Omental fat pad (tissue), 4 donors: ENCODE results near the gene BICRA. TPM values are rescaled to one million over a fixed set of nuclear protein-coding genes. Genes with fewer than 3 reads are reported as not detected.

Source experiments
- ATAC-seq: fragments of 150-250 bp; one replicate; pipeline ENCODE4 v1.9.1; 2016; ENCODE audit warnings: mild to moderate bottlenecking, moderate library complexity; ENCODE audit not compliant: low FRiP score
- DNase-seq: peaks from one replicate; pipeline ENCODE4 v3.0.0-alpha.2; 2019; ENCODE audit warnings: low spot score
- total RNA-seq, 4 donors: library from RNA; depleted of rRNA; stranded (reverse); fragments of >200 nt; gene quantifications; one replicate each; pipeline ENCODE4 v1.1.0, GENCODE V29; 2016
- TF ChIP-seq, protein P1 (sequence below), 3 donors: fragments of 450-650 bp; IDR thresholded peaks; one replicate each; pipeline ENCODE4 v1.5.1; 2016 to 2017; ENCODE audit warnings: antibody characterized with exemption in 3 of 3, mild to moderate bottlenecking in 3 of 3, moderate library complexity in 2 of 3

BICRA gene
- total RNA-seq, 4 donors from 2014 or later: 3.2 to 20.3 (median 6.8) TPM

GRCh38 chr19:47681388-47681787, 72.5 kb downstream of the BICRA start:
- TF ChIP-seq, protein P1, sequence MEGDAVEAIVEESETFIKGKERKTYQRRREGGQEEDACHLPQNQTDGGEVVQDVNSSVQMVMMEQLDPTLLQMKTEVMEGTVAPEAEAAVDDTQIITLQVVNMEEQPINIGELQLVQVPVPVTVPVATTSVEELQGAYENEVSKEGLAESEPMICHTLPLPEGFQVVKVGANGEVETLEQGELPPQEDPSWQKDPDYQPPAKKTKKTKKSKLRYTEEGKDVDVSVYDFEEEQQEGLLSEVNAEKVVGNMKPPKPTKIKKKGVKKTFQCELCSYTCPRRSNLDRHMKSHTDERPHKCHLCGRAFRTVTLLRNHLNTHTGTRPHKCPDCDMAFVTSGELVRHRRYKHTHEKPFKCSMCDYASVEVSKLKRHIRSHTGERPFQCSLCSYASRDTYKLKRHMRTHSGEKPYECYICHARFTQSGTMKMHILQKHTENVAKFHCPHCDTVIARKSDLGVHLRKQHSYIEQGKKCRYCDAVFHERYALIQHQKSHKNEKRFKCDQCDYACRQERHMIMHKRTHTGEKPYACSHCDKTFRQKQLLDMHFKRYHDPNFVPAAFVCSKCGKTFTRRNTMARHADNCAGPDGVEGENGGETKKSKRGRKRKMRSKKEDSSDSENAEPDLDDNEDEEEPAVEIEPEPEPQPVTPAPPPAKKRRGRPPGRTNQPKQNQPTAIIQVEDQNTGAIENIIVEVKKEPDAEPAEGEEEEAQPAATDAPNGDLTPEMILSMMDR (IDR thresholded peaks at IDR 0.05): no peak
- DNase-seq: no peak
- no peak for ATAC-seq

- TF ChIP-seq, protein P1 (IDR thresholded peaks at IDR 0.05): no peak
- DNase-seq (no peak), ATAC-seq (no peak)
Measured at GRCh38 chr19:47681936-47682335, 73.0 kb downstream of the BICRA start.

GRCh38 chr19:47682939-47683338, 74.0 kb downstream of the BICRA start:
- DNase-seq (no peak), ATAC-seq (no peak)
- TF ChIP-seq, protein P1 (IDR thresholded peaks at IDR 0.05): no peak

- DNase-seq (no peak), ATAC-seq (no peak)
- TF ChIP-seq, protein P1 (IDR thresholded peaks at IDR 0.05): no peak
Measured at GRCh38 chr19:47686679-47687450, 77.9 kb downstream of the BICRA start.

GRCh38 chr19:47687906-47688305, 79.0 kb downstream of the BICRA start:
- no peak for ATAC-seq
- TF ChIP-seq, protein P1 (IDR thresholded peaks at IDR 0.05): no peak
- no peak for DNase-seq

DNA sequence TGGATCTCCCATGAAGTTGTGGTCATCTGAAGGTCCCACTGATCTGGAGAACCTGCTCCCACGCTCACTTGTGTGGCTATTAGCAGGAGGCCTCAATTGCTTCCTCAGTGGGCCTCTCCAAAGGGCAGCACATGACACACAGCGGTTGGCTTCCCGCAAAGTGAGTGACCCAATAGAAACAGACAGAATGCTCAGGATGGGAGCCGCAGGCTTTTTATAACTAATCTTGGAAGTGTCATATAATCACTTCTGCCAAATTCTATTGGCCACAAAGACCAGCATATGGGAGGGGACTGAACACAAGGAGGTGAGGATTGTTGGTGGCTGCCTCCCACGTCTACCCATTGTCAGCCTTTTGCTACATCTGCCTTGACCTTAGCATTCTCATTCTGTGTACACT, 82.2 kb downstream of the BICRA start:
- DNase-seq (no peak), ATAC-seq (no peak)
- TF ChIP-seq, protein P1 (IDR thresholded peaks at IDR 0.05): no peak

- TF ChIP-seq, protein P1 (IDR thresholded peaks at IDR 0.05): no peak
- no peak for ATAC-seq
Measured at GRCh38 chr19:47691782-47692181, 82.8 kb downstream of the BICRA start.

More at GRCh38 chr19:47691782-47692181, 82.8 kb downstream of the BICRA start:
- DNase-seq: no peak
